Astrocyte (in vitro differentiated cells and primary cell): ENCODE results near the gene TNKS1BP1. TPM values are rescaled to one million over a fixed set of nuclear protein-coding genes. Genes with fewer than 3 reads are reported as not detected.
A peak's percentile ranks its signal among the peaks of the same experiment; 100 is the strongest.

ENCODE experiments used
- DNase-seq: peaks from one replicate; pipeline ENCODE4 v3.0.0-alpha.2; 2010; ENCODE audit warnings: low read depth
- FAIRE-seq: peaks from 2 replicates; lab custom pipeline; 2011; peaks lifted over from hg19 to GRCh38; lab: Jason Lieb, UNC
- H2AFZ ChIP-seq: 2 replicates; pipeline ENCODE4 v1.6.0; 2012; ENCODE audit warnings: low read depth, low read length, inconsistent platforms
- H3K27ac ChIP-seq: 2 replicates; pipeline ENCODE4 v1.5.1; 2011; ENCODE audit warnings: low read depth, low read length, inconsistent platforms
- H3K27me3 ChIP-seq: 2 replicates; pipeline ENCODE4 v1.6.0; 2011; ENCODE audit warnings: low read length, inconsistent platforms; ENCODE audit not compliant: insufficient read depth
- H3K36me3 ChIP-seq: 2 replicates; pipeline ENCODE4 v1.5.1; 2011; ENCODE audit warnings: low read length, inconsistent platforms; ENCODE audit not compliant: insufficient read depth
- H3K4me1 ChIP-seq: 2 replicates; pipeline ENCODE4 v1.5.1; 2011; ENCODE audit warnings: low read length, inconsistent platforms; ENCODE audit not compliant: insufficient read depth
- H3K4me2 ChIP-seq: 2 replicates; pipeline ENCODE4 v1.6.0; 2012; ENCODE audit warnings: low read length, inconsistent platforms
- H3K4me3 ChIP-seq: 2 replicates; pipeline ENCODE4 v1.5.1; 2011; ENCODE audit warnings: low read depth, mild to moderate bottlenecking, low read length, inconsistent platforms; ENCODE audit not compliant: insufficient read depth
- H3K79me2 ChIP-seq: 2 replicates; pipeline ENCODE4 v1.6.0; 2012; ENCODE audit warnings: mild to moderate bottlenecking, low read length, inconsistent platforms; ENCODE audit not compliant: insufficient read depth
- H3K9ac ChIP-seq: 2 replicates; pipeline ENCODE4 v1.6.0; 2012; ENCODE audit warnings: mild to moderate bottlenecking, low read length, inconsistent platforms
- H3K9me3 ChIP-seq: 2 replicates; pipeline ENCODE4 v1.5.1; 2012; ENCODE audit warnings: low read depth, mild to moderate bottlenecking, low read length, inconsistent platforms; ENCODE audit not compliant: insufficient read depth
- H4K20me1 ChIP-seq: 2 replicates; pipeline ENCODE4 v1.6.0; 2012; ENCODE audit warnings: low read length, inconsistent platforms; ENCODE audit not compliant: insufficient read depth
- H3K27ac Mint-ChIP-seq: one replicate; pipeline ENCODE4 v1.8.0; 2021; ENCODE audit warnings: mild to moderate bottlenecking, mixed read lengths; ENCODE audit not compliant: unreplicated experiment
- H3K27me3 Mint-ChIP-seq: one replicate; pipeline ENCODE4 v1.8.0; 2021; ENCODE audit warnings: low read depth, mixed read lengths; ENCODE audit not compliant: unreplicated experiment
- H3K36me3 Mint-ChIP-seq: one replicate; pipeline ENCODE4 v1.8.0; 2021; ENCODE audit warnings: low read depth, mixed read lengths; ENCODE audit not compliant: unreplicated experiment
- H3K4me1 Mint-ChIP-seq: one replicate; pipeline ENCODE4 v1.8.0; 2021; ENCODE audit warnings: low read depth, mixed read lengths; ENCODE audit not compliant: unreplicated experiment
- H3K4me3 Mint-ChIP-seq: one replicate; pipeline ENCODE4 v1.8.0; 2021; ENCODE audit warnings: mild to moderate bottlenecking, moderate library complexity, mixed read lengths; ENCODE audit not compliant: unreplicated experiment
- H3K9me3 Mint-ChIP-seq: one replicate; pipeline ENCODE4 v1.8.0; 2021; ENCODE audit warnings: mild to moderate bottlenecking, mixed read lengths; ENCODE audit not compliant: unreplicated experiment
- CTCF ChIP-seq: IDR thresholded peaks from 2 replicates; pipeline ENCODE4 v1.5.1; 2011; ENCODE audit warnings: low read depth, mild to moderate bottlenecking, inconsistent platforms, low read length, moderate library complexity; ENCODE audit not compliant: insufficient read depth
- EZH2 ChIP-seq: IDR thresholded peaks from 2 replicates; pipeline ENCODE4 v1.6.1; 2012; ENCODE audit warnings: mild to moderate bottlenecking, low read length, inconsistent platforms; ENCODE audit not compliant: insufficient read depth
- total RNA-seq: library from RNA; stranded (reverse); gene quantifications from 2 replicates; pipeline ENCODE4 v1.2.1, GENCODE V29; 2021

Gene TNKS1BP1
- total RNA-seq, 1 donor from 2014 or later: 149 TPM

GRCh38 chr11:57255618-57256017 lies 69.1 kb downstream of the TNKS1BP1 start:
- no peak for TF ChIP-seq EZH2
- no peak for TF ChIP-seq CTCF
- H3K9ac ChIP-seq: no peak overlapping the region
- H3K4me2 ChIP-seq: peak overlapping the region; percentile 6
- no peaks in the 10 kb centered on the region for H3K79me2 ChIP-seq
- H3K4me1 ChIP-seq: no peaks in the 10 kb centered on the region
- no peaks in the 10 kb centered on the region for H3K36me3 ChIP-seq
- Mint-ChIP-seq H3K36me3 (no peaks in the 10 kb centered on the region), H3K27me3 (peaks cover 4% of the 10 kb centered on the region), H3K4me3 (no peak overlapping the region), H3K27ac (peak overlapping the region; percentile 55), H3K4me1 (peaks cover 24% of the 10 kb centered on the region), H3K9me3 (peaks cover 2% of the 10 kb centered on the region)
- no peak overlapping the region for H3K27ac ChIP-seq
- FAIRE-seq (no peak), DNase-seq (no peak)
- H3K27me3 ChIP-seq: peaks cover 4% of the 10 kb centered on the region
- H4K20me1 ChIP-seq: no peaks in the 10 kb centered on the region
- no peak overlapping the region for H2AFZ ChIP-seq
- no peak overlapping the region for H3K4me3 ChIP-seq
- no peaks in the 10 kb centered on the region for H3K9me3 ChIP-seq

- Mint-ChIP-seq H3K9me3 (peaks cover 2% of the 10 kb centered on the region), H3K4me3 (no peak overlapping the region), H3K27me3 (peaks cover 4% of the 10 kb centered on the region), H3K27ac (peak overlapping the region; percentile 50), H3K4me1 (peaks cover 31% of the 10 kb centered on the region), H3K36me3 (no peaks in the 10 kb centered on the region)
- H3K4me2 ChIP-seq: no peak overlapping the region
- no peaks in the 10 kb centered on the region for H3K79me2 ChIP-seq
- no peaks in the 10 kb centered on the region for H4K20me1 ChIP-seq
- TF ChIP-seq CTCF (no peak), EZH2 (no peak)
- H3K27me3 ChIP-seq: peaks cover 4% of the 10 kb centered on the region
- no peak for FAIRE-seq
- no peak overlapping the region for H3K4me3 ChIP-seq
- DNase-seq: no peak
- H3K27ac ChIP-seq: no peak overlapping the region
- H2AFZ ChIP-seq: no peak overlapping the region
- no peaks in the 10 kb centered on the region for H3K4me1 ChIP-seq
- no peaks in the 10 kb centered on the region for H3K36me3 ChIP-seq
- no peak overlapping the region for H3K9ac ChIP-seq
- no peaks in the 10 kb centered on the region for H3K9me3 ChIP-seq
Measured at GRCh38 chr11:57254631-57255030, 70.1 kb downstream of the TNKS1BP1 start.

DNA sequence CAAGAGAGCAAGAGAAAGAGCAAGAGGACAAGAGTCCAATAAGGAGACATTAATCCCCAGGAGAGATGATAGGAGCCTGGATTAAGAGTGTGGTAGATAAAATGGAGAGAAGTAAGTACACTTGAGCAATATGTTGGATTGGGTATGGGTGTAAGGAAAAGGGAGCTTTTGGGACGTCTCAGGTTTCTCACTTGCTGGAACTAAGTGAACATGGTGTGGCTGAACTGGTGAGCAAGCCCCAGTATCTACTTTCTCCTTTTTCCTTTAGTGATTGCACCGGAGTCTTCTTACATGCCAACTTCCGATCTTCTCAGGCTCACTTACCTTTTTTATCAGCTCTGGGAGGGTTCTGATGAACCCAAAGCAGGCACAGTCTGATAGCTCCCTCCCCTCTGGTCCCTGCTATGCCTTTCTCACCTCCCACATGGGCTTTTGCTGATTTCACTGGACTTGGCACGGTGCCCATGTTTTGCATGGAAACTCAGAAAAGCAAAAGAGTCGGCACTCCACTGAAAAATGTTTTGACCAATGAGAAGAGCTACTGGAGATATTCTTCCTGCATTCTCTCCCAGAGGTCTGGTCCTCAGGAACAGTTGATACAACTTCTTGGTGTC lies 73.2 kb downstream of the TNKS1BP1 start:
- H3K36me3 ChIP-seq: no peaks in the 10 kb centered on the region
- peaks cover 31% of the 10 kb centered on the region for H3K4me1 Mint-ChIP-seq
- peaks cover 2% of the 10 kb centered on the region for H3K9me3 Mint-ChIP-seq
- H3K27me3 ChIP-seq: peaks cover 4% of the 10 kb centered on the region
- FAIRE-seq: no peak
- H3K27me3 Mint-ChIP-seq: no peaks in the 10 kb centered on the region
- H3K79me2 ChIP-seq: no peaks in the 10 kb centered on the region
- H3K27ac ChIP-seq: no peak overlapping the region
- H3K9me3 ChIP-seq: no peaks in the 10 kb centered on the region
- no peak overlapping the region for H3K9ac ChIP-seq
- H3K4me3 ChIP-seq: no peak overlapping the region
- H4K20me1 ChIP-seq: no peaks in the 10 kb centered on the region
- no peak overlapping the region for H3K4me3 Mint-ChIP-seq
- no peak overlapping the region for H2AFZ ChIP-seq
- peak; percentile 10 for DNase-seq
- peaks cover 4% of the 10 kb centered on the region for H3K4me1 ChIP-seq
- no peak for TF ChIP-seq CTCF
- no peak for TF ChIP-seq EZH2
- no peak overlapping the region for H3K4me2 ChIP-seq
- H3K27ac Mint-ChIP-seq: no peak overlapping the region
- no peaks in the 10 kb centered on the region for H3K36me3 Mint-ChIP-seq
